Activated CD4-positive, alpha-beta T cell treated with anti-CD3 and anti-CD28 coated beads, Interleukin-2, Interleukin-6, amounts not matched to agents 100 ng/mL and 50 ng/mL, durations not matched to agents 16 hours and 8 hours (primary cell): ENCODE measurements around the gene TNK1.

Source experiments
- DNase-seq: peaks from one replicate; pipeline ENCODE4 v3.0.0-alpha.2; 2020

TNK1 gene

DNA sequence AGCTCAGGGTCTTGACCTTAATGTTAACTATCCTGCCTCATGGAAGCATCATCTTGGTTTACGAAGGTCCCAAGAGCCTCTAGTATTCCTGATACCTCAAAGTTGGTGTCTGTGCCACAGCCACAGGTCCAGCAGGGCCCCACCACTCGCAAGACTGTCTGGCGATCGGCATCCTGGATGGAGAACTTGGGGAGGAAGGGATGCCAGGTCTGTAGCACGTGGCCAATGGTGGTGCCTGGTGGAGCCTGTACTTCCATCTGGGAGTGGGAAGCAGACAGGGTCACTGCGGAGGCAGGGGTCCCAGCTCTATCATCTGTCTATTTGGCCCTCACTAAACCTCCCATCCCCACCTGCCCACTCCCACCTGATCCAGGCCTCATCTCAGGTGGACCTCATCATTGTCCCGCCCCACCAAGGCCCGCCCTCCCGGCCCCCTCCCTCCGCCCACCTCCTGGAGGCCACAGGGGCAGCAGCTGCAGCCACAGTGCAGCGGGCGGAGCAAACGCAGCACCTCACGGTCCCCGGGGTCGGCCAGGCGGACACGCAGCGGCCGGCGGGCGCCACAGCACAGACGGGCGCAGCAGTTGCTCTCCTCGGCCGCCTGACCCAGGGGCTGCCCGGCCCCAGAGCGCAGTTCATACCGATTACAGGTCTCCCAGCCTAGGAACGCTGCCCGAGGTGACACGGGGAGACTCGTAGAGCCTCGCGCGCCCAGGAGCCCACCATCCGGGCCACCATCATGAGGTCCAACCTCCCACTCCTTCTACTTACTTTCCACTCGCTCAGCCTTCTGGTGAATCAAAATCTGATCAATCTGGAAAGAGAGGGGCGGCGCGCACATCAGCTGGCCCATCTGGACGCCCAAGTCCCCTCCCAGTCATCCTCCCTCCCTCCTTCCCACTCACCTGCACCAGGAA lies 12.1 kb downstream of the TNK1 start:
- DNase-seq = no peak

- peak; percentile 54 for DNase-seq
Observed at GRCh38 chr17:7393613-7394451, 12.9 kb downstream of the TNK1 start.

DNA sequence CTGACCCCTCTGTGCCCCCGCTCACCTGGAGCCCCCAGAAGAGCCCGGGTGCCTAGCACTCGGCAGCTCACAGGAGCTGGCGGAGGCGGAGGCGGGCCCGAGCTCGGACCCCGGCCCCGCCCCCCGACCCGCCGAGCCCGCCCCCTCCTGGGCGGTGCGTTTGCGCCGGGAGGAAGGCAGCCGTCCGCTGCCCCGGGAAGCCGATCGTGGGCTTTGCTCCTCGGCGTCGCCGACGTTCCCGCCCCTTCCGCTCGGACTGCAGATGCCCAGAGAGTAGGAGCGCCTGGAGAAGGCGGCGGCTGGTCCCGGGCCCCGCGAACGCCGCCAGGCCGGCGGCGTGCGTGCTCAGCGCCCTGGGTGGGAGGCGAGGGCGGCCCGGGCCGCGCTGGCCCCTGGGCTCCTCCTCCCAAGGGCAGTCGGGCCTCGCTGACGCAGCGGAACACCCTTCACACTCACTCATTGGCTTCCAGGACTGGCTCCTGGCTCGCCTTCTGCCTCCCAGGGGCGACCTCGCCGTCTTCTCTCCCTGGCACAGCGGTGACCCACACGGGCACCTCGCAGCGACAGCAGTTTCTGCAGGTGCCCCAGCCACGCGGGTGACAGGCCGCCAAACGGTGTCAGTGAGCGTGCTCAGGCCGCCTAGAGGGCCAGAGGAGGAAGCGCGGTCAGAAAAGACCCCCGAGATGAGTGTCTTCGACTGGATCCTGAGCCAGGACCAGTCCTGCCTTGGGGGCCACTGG lies 13.7 kb downstream of the TNK1 start, which contains the start of gene PLSCR3:
PLSCR3 (minus strand) TSS at position 74 of the 740 bp plus-strand sequence. CDS start 415 bp downstream, outside the sequence.
- DNase-seq = peak; percentile 90

DNA sequence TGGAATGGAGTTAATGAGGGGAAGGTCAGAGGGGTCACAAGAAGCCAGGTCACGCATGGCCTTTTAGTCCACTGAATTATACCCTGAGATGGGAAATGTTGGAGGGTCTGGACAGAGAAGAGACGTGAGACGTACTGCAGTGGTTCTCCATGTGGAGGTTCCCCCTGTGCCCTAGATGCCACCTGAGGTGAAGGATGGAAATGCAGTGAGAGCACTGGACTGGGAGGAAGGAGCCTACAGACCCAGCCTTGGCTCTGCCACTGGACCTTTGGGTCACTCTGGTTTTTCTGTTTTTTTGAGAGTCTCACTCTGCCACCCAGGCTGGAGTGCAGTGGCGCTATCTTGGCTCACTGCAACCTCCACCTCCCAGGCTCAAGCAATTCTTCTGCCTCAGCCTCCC lies 15.3 kb downstream of the TNK1 start:
- DNase-seq = no peak

DNA sequence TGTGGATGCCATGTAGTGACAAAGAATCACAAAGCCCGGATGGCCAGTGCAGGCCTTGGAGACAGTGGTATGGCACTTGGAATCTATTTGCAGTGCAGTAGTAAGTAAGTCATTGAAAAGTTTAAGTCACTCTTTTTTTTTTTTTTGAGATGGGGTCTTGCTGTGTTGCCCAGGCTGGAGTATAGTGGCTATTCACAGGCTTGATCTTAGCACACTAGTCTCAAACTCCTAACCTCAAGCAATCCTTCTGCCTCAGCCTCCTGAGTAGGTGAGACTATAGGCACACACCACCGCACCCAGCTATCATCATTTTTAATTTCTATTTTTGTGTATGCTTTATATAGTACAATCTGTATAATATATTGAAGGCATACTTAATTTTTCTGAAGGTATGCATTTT lies 17.7 kb downstream of the TNK1 start:
- DNase-seq = no peak

DNA sequence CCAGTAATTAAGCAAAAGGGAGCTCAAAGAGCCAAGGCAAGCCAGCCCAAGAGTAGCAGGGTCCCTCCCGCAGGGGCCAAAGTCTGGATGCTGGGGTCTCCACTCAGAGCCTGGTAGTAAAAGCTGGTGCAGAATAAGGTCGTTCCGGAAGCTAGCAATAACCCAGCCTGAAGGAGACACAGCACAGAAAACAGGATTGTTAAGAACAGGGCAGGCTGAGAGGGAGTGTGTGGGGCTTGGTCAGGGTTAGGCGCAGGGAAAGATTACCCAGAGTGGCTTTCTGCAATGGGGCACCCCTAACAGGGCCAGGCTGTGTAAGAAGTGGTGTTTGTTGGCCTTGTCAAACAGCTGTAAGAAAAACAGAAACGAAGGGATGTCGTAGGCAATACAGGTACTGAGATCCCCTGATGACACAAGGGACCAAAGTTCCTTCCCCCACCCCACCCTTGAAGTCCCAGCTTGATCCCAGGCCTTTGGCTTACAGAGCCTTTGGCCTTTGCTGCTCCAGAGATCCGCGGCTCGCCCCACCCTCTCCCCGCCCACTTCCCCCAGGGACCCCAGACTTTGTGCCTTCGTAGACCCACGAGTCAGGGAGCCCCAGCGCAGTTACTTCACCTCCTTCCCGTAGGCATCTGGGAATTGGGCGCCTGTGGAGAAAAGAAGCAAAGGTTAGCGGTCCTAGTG lies 22.3 kb downstream of the TNK1 start:
- DNase-seq = peak; percentile 25

DNA sequence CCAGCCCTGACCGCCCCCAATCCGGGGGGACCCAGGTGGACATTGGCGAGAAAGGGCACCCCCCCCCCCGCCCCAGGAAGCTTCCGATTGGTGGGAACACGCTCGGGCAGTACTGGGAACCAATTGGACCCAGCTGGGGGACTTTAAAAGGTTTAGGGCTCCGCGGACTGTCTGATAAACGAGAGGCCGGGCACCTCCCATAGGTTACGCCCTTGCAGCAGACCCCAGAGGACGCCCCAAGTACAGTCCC lies 22.8 kb downstream of the TNK1 start:
- no peak for DNase-seq

DNA sequence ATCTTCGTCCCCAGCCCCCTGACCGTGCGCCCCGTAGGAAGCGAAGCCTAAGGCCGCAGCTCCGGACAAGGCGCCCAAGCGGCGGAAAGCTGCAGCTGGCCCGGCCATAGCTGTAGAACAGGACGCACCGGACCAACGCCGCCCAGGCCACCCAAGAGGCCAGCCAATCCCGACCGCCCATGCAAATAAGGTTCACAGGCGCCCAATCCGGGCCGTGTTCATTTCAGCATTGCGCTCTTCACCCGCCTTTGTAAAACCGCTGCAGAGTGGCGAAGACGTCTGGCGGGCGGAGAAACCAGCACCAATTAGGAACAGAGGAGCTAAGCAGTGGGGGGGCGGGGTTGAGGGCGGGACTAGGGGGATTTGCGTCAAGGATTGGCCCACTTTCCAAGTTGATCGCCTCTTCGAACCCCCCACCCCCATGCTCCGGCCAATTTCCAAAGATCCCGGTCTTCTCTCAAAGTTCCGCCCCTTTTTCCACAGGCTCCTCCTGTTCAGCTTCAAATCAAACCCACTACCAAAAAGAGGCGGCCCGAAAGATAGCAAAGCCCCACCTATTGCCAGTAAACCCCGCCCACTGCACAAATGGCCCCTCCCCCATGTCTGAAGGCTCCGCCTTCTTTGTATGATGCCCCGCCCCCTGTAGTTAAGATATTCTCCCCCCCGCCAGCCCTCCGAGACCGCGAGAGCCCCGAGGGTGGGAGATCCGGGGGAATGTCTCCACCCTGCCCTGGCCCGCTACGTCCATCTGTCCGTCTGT lies 23.3 kb downstream of the TNK1 start, which contains the start of gene TMEM256:
TMEM256 (minus strand) TSS at position 121 of the 760 bp plus-strand sequence; CDS start at position 108, 13 bp downstream.
- DNase-seq = peak; percentile 97

- DNase-seq = no peak
Observed at GRCh38 chr17:7404737-7405349, 24.0 kb downstream of the TNK1 start.

- no peak for DNase-seq
Observed at GRCh38 chr17:7405350-7406234, 24.7 kb downstream of the TNK1 start.

DNA sequence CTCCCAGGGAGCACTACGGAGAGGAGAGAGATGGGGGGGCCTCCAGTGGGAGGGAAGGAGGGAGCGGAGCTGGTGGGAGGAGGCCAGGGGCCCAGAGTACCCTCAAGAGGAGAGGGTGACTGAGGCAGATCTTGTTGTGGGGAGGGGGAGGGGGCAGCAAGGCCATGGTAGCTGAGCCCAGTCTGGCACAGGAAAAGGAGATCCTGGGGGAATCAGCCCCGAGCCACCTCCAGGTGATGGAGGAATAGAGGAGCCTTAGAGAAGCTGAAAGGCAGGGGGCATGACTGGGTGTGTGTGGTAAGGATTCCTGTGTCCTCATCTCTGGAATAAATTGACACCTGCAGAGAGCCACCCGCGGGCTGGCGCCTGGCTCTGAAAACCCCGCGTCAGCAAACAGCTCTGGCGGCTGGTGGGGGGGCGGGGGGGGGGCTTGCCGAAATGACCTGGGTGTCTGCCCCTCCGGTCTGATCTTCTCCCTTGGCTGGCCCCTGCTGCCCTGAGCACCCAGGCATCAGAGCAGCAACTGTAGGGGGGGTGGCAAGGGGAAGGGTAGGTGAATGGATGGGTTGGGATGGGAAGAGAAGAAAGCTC lies 25.4 kb downstream of the TNK1 start:
- no peak for DNase-seq

DNA sequence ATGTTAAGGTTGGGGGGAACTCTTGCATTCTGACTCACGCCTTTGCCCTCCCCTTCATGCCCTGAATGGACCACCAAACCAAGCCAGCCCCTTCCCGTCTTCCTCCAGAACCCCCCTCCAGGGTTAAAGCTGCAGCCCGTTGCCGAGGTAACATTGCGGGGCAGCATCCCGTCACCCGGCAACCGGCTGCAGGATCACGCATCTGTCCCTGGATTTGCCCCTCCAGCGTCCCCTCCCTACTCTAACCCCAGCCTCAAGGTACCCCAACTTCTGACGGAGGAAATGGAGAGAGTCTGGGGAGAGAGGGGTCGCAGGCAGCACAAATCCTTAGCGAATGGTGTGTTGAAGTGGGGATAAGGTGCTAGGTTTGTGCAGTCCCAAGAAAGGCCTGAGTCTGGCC lies 26.2 kb downstream of the TNK1 start:
- DNase-seq = no peak

DNA sequence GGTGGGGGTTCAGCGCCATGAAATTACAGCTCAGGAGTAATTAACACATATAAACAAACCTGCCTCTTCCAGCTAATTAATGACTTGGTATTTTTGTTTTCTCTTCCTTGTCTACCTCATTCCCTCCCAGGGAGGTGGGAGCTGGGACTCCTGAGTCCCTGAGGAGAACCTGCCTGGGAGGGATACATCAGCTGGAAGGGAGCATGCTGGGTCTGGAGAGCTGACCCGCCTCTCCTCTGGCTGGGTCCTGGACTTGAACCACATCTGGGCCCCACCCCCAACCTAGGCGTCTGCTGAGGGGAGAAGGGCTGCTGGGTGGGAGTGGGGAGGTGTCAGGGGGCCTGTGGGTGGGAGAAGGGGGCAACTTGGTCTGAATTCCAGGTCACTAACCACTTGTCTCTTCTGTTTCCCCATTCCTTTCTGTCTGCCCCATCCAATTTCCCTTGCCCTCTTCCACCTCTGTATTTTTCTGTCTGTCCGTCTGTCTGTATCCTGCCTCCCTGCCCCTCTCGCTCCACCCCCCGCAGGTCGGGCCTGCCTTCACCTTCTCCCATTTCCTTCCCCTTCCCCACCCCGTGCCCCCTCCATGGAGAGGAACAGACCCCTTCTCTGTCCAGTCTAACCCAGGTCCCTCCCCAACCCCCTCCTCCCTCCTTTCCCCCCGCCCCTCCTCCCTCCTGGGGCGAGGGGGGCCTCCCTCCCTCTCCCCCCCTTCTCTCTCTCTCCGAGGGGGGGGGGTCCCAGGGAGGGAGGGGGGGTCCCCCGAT lies 26.8 kb downstream of the TNK1 start, which contains the start of gene NLGN2:
NLGN2 (plus strand) TSS at position 361 of the 767 bp plus-strand sequence. CDS start 411 bp downstream, outside the sequence.
- no peak for DNase-seq

GRCh38 chr17:7408252-7408727 lies 27.4 kb downstream of the TNK1 start:
- DNase-seq = peak; percentile 12

- DNase-seq = no peak
Observed at GRCh38 chr17:7408863-7409262, 28.0 kb downstream of the TNK1 start.

DNA sequence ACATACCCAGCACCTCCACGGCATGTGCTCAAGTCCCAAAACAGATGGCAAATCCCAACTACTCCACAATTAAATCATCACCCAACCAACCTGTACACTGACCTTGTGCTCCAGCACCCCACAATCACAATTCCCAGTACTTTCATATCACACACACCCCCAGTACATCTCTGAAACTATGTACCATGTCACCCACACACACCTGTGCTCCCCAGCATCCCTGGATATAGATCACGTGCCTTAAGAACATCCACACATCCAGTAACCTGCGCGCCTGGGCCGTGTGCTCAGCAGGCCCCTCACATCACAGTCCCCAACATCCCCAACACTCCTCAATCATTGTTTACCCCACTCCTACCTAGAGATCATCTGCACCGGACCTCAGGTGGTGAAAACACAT lies 28.8 kb downstream of the TNK1 start:
- no peak for DNase-seq

DNA sequence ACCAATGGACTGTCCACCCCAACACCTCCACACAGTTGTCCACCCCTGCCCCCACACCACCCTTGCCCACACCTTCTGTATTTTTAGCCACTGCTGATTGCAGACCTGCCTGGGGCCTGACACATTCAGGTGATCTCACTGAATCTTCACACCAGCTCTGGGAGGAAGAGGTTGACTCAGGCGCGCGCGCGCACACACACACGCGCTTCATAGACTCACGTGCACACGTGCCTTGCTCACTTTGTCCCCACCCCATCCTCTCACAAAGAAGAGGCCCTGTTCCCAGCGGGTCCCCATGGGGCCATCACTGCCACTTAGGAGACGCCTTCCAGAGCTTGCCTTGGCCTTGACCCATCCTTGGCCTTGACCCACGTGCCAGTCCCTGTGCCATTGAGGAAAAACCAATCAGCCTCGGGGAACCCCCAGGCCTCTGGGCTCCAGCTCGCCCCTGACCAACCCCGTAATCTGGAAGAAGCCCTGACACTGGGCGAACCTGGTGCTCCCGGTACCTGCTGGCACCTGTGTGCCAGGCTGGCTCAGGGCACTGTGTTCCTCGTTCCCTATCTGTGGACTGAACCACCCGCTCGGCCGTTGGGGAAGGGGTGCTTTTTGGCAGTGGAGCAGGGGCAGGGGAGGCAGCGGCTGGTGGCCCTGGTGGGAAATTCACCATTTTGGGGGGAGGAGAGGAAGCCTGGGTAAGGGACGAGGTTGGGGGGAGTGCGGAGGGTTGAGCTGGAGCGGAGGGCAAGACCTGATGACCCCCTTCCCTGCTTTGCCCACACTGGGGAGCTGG lies 29.9 kb downstream of the TNK1 start:
- no peak for DNase-seq

- DNase-seq = no peak
Observed at GRCh38 chr17:7411427-7411750, 30.5 kb downstream of the TNK1 start.
